Heart left ventricle (tissue), 16 donors: ENCODE results near the gene NR3C1. TPM values are rescaled to one million over a fixed set of nuclear protein-coding genes. Genes with fewer than 3 reads are reported as not detected.

ENCODE experiments used
- ATAC-seq, 4 donors: fragments of 200-7000 bp; cut with Tn5 transposase; one replicate each; pipeline ENCODE4 v1.9.1; 2020 to 2022; ENCODE audit warnings: moderate library complexity in 4 of 4, mild to moderate bottlenecking in 3 of 4, moderate number of reproducible peaks in 1 of 4
- DNase-seq, 5 donors: peaks; one replicate each; pipeline ENCODE4 v3.0.0-alpha.2; 2020
- H3K27ac ChIP-seq, 12 donors: fragments of 200-600 bp; sonication (generic) in 4 of 12; one replicate each; pipeline versions ENCODE4 v1.5.0 to v1.8.0; 2016 to 2022; ENCODE audit warnings: mild to moderate bottlenecking in 2 of 12
- H3K27me3 ChIP-seq, 9 donors: fragments of 200-600 bp; sonication (generic) in 2 of 9; one replicate each; pipeline versions ENCODE4 v1.5.1 to v1.8.0; 2016 to 2022; ENCODE audit warnings: mild to moderate bottlenecking in 3 of 9
- H3K36me3 ChIP-seq, 9 donors: fragments of 200-600 bp; sonication (generic) in 2 of 9; one replicate each; pipeline versions ENCODE4 v1.5.0 to v1.8.0; 2018 to 2022; ENCODE audit warnings: mild to moderate bottlenecking in 2 of 9
- H3K4me1 ChIP-seq, 12 donors: fragments of 200-600 bp; sonication (generic) in 4 of 12; one replicate each; pipeline versions ENCODE4 v1.5.0 to v1.8.0; 2016 to 2022; ENCODE audit warnings: mild to moderate bottlenecking in 3 of 12
- H3K4me3 ChIP-seq, 12 donors: fragments of 200-600 bp; sonication (generic) in 4 of 12; one replicate each; pipeline versions ENCODE4 v1.5.0 to v1.8.0; 2017 to 2022; ENCODE audit warnings: mild to moderate bottlenecking in 9 of 12, moderate library complexity in 4 of 12
- H3K9me3 ChIP-seq, 12 donors: fragments of 200-600 bp; sonication (generic) in 4 of 12; one replicate each; pipeline versions ENCODE4 v1.5.0 to v1.8.0; 2016 to 2022; ENCODE audit warnings: mild to moderate bottlenecking in 1 of 12
- POLR2A ChIP-seq, 2 donors: fragments of 450-650 bp; IDR thresholded peaks; one replicate each; pipeline ENCODE4 v1.6.1; 2017; ENCODE audit warnings: antibody characterized with exemption in 2 of 2, mild to moderate bottlenecking in 2 of 2, moderate library complexity in 2 of 2
- WGBS, 4 donors: extraction: QIAGEN DNeasy Blood & Tissue Kit in 2 of 4; methylation state at CpG; one replicate each; pipeline versions ENCODE4 v1.1.5 to v1.1.7; 2013 to 2018; 5-methylcytosine and 5-hydroxymethylcytosine counted together
- intact Hi-C, 10 donors: fragments of 100-400 bp; cut with DNase I; formaldehyde crosslinking; loops; one replicate each; pipeline versions ENCODE4 v1.11.1 to v1.14.2; 2022
- long read RNA-seq, 3 donors: library from polyadenylated mRNA; unstranded; transcript quantifications; one replicate each; pipeline ENCODE4 v2.0.0, GENCODE V29; 2020 to 2021
- polyA plus RNA-seq, 2 donors: library from polyadenylated mRNA; stranded (reverse); fragments of 200-250 nt; gene quantifications; one replicate each; pipeline ENCODE4 v1.2.3, GENCODE V29; 2013
- total RNA-seq, 9 donors: library from RNA; depleted of rRNA in 2 of 9; stranded (reverse); fragments of >200 nt in 2 of 9; fragmentation: NEBNext Ultra II Directional in 3 of 9; extraction: Animal tissue kit (Norgen Biotek cat#: 25700) in 3 of 9; gene quantifications; one replicate each; pipeline versions ENCODE4 v1.1.0 to v1.2.4, GENCODE V29; 2016 to 2023
- TF ChIP-seq, protein P1 (sequence below), 12 donors: fragments of 200-600 bp; sonication (generic) in 4 of 12; IDR thresholded peaks; one replicate each; pipeline versions ENCODE4 v1.5.0 to v1.8.0; 2018 to 2022; ENCODE audit warnings: antibody characterized with exemption in 12 of 12, mild to moderate bottlenecking in 5 of 12
- donor health status: ischemic (EF 13 %, LVEDD 7.1; RV severe dilation, severe dysfunction).
- donor health status: healthy with polysubstance abuse.
- donor health status: DM: no; HTN: yes; CAD: no.
- donor health status: DM: no; HTN: no; CAD: no.
- donor health status: ischemic (EF 25% LVEDD 6.9; RV normal size, moderate dysfunction).
- donor health status: ischemic (EF 25% LVEDD 5.7; RV mildly dilated, moderate dysfunction).
- donor health status: healthy.
- donor health status: DM: yes; HTN: yes; CAD: no.
- donor health status: ischemic (EF 35%, LVEDD 5.7; RV mildly dilated, moderate dysfunction).
- donor health status: nonischemic (EF 11% LVEDD 7.7; RV severe dilation, severe dysfunction).
- donor health status: DM: yes; HTN: yes; CAD: no.
- donor health status: PGD.
- donor health status: ischemic (EF 29% LVEDD 5.4; RV normal size, mild dysfunction).
- donor health status: nonischemic (EF 23%, LVEDD 6.1; RV moderate dilation, normal function).

Gene NR3C1
- 10 to 100 TPM; 29.6 to 73.7 (median 50.6) TPM for total RNA-seq
- 10 to 100 TPM; 10.4 to 21.5 TPM for polyA plus RNA-seq
- long read RNA-seq, donor 1, full-length matches to known transcripts = 13 of 87 reads
- long read RNA-seq, donor 1, partial matches to known transcripts = 63 of 87 reads
- long read RNA-seq, donor 1, other reads (novel, unspliced or antisense) = 11 of 87 reads
- long read RNA-seq, donor 2, full-length matches to known transcripts = 5 of 85 reads
- long read RNA-seq, donor 2, partial matches to known transcripts = 72 of 85 reads
- long read RNA-seq, donor 2, other reads (novel, unspliced or antisense) = 8 of 85 reads
- long read RNA-seq, donor 3, full-length matches to known transcripts = 31 of 113 reads
- long read RNA-seq, donor 3, partial matches to known transcripts = 74 of 113 reads
- long read RNA-seq, donor 3, other reads (novel, unspliced or antisense) = 8 of 113 reads

- TF ChIP-seq, protein P1, sequence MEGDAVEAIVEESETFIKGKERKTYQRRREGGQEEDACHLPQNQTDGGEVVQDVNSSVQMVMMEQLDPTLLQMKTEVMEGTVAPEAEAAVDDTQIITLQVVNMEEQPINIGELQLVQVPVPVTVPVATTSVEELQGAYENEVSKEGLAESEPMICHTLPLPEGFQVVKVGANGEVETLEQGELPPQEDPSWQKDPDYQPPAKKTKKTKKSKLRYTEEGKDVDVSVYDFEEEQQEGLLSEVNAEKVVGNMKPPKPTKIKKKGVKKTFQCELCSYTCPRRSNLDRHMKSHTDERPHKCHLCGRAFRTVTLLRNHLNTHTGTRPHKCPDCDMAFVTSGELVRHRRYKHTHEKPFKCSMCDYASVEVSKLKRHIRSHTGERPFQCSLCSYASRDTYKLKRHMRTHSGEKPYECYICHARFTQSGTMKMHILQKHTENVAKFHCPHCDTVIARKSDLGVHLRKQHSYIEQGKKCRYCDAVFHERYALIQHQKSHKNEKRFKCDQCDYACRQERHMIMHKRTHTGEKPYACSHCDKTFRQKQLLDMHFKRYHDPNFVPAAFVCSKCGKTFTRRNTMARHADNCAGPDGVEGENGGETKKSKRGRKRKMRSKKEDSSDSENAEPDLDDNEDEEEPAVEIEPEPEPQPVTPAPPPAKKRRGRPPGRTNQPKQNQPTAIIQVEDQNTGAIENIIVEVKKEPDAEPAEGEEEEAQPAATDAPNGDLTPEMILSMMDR (IDR thresholded peaks at IDR 0.05) = peak; percentile 38 to 86 (median 65)
- peak in 1 of 2 donors; percentile 58 for TF ChIP-seq POLR2A (IDR thresholded peaks at IDR 0.05)
- intact Hi-C loops = loop anchor here (1.0 to 10.0 kb wide), 31 partner anchors 92 to 741 kb away; no protein-coding TSS in a partner anchor
- Histone ChIP-seq H3K27me3 (no peaks in the 10 kb centered on the region), H3K4me1 (peaks cover 0 to 38% (median 19%) of the 10 kb centered on the region in 12 donors), H3K36me3 (peaks cover 0 to 15% (median 9%) of the 10 kb centered on the region in 9 donors), H3K27ac (peak within 1 kb of the TSS; percentile 95 to 100 (median 99)), H3K9me3 (no peaks in the 10 kb centered on the region), H3K4me3 (peak within 1 kb of the TSS; percentile 64 to 95 (median 88))
- 0 to 1% (median 1%) methylated on average over 22 to 114 of the region's 114 CpGs for WGBS, 4 donors
- peak; percentile 90 to 96 (median 92) for DNase-seq
- ATAC-seq = peak; percentile 61 to 90 (median 77)
Measured at GRCh38 chr5:143403593-143404415, at the start of gene NR3C1. NR3C1 (minus strand) TSS chr5:143403686; CDS start chr5:143400839, 2,847 bp downstream.

- ATAC-seq = no peak
- no peaks in the 10 kb centered on the region for H3K27me3 ChIP-seq
- WGBS, 4 donors = 96 to 98% (median 97%) methylated on average over 5 of the region's 5 CpGs
Measured at GRCh38 chr5:143449772-143450171, 46.3 kb upstream of the NR3C1 start.

GRCh38 chr5:143448518-143448917 is 45.0 kb upstream of the NR3C1 start:
- TF ChIP-seq, protein P1 (IDR thresholded peaks at IDR 0.05) = no peak
- TF ChIP-seq POLR2A (IDR thresholded peaks at IDR 0.05) = no peak
- peaks cover 0 to 2% (median 0%) of the 10 kb centered on the region in 12 donors for H3K4me1 ChIP-seq
- no peak overlapping the region for H3K4me3 ChIP-seq
- H3K27me3 ChIP-seq = no peaks in the 10 kb centered on the region
- DNase-seq = no peak
- no peaks in the 10 kb centered on the region for H3K36me3 ChIP-seq
- H3K9me3 ChIP-seq = no peaks in the 10 kb centered on the region
- no peak for ATAC-seq
- no peak overlapping the region for H3K27ac ChIP-seq
- intact Hi-C loops = no loop called here

More at GRCh38 chr5:143449772-143450171, 46.3 kb upstream of the NR3C1 start:
- Histone ChIP-seq H3K27ac (no peak overlapping the region), H3K4me3 (no peak overlapping the region), H3K4me1 (peaks cover 0 to 2% (median 0%) of the 10 kb centered on the region in 12 donors), H3K36me3 (no peaks in the 10 kb centered on the region), H3K9me3 (no peaks in the 10 kb centered on the region)
- TF ChIP-seq, protein P1 (IDR thresholded peaks at IDR 0.05) = no peak
- no peak for TF ChIP-seq POLR2A (IDR thresholded peaks at IDR 0.05)
- no peak for DNase-seq
- intact Hi-C loops = no loop called here

DNA sequence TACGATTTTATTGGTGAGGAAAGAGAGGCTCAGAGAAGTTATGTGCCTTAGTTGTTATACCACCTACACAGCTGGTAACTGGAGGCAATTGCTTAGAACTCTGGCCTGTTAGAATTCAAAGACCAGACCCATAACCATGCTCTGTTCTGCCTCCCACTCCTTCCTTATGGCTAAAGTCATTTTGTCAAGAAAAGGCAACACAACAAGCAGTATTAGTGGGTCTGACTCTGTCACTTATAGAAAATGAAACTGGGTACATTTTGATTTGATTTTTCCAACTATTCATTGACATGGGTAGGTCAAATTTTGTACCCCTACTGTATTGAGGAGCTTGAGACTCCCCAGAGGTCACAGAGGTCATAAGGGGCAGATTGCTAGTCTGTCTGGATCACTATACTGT is 44.5 kb upstream of the NR3C1 start:
- DNase-seq = no peak
- H3K36me3 ChIP-seq = no peaks in the 10 kb centered on the region
- no peaks in the 10 kb centered on the region for H3K27me3 ChIP-seq
- H3K9me3 ChIP-seq = no peaks in the 10 kb centered on the region
- H3K27ac ChIP-seq = no peak overlapping the region
- H3K4me1 ChIP-seq = peaks cover 0 to 2% (median 0%) of the 10 kb centered on the region in 12 donors
- no peak overlapping the region for H3K4me3 ChIP-seq
- no peak for TF ChIP-seq POLR2A (IDR thresholded peaks at IDR 0.05)
- no peak for ATAC-seq
- intact Hi-C loops = no loop called here
- 91 to 96% (median 95%) methylated on average over 1 of the region's 1 CpG for WGBS, 4 donors
